Measurements from ENCODE around the gene PDE9A. TPM values are rescaled to one million over a fixed set of nuclear protein-coding genes. Genes with fewer than 3 reads are reported as not detected.
A peak's percentile ranks its signal among the peaks of the same experiment; 100 is the strongest.
"Not testable (repeated sequence)": the region's sequence is repeated elsewhere in the genome, so short reads cannot be mapped to it uniquely, and the experiment has no call there.

PDE9A gene
- total RNA-seq, 1 donor from 2014 or later: 31.4 TPM

- peaks cover 7% of the 10 kb centered on the region for H3K9me3 Mint-ChIP-seq
- TF ChIP-seq CTCF (conservative IDR thresholded peaks at IDR 0.05): no peak
- H3K27me3 Mint-ChIP-seq (ENCODE audit: low read depth): peaks cover 15% of the 10 kb centered on the region
- no peak overlapping the region for H3K4me3 Mint-ChIP-seq
- no peak overlapping the region for H3K27ac Mint-ChIP-seq (ENCODE audit: unreplicated experiment)
- H3K36me3 Mint-ChIP-seq (ENCODE audit: low read depth): no peaks in the 10 kb centered on the region
- peaks cover 19% of the 10 kb centered on the region for H3K4me1 Mint-ChIP-seq
- no peak for DNase-seq (ENCODE audit: low read depth, low spot score)
Observed at GRCh38 chr21:42809577-42810475, 156.4 kb downstream of the PDE9A start.

GRCh38 chr21:42811960-42812359, 158.5 kb downstream of the PDE9A start:
- Mint-ChIP-seq H3K27me3 (ENCODE audit: low read depth) (peaks cover 5% of the 10 kb centered on the region), H3K4me1 (peaks cover 19% of the 10 kb centered on the region), H3K36me3 (ENCODE audit: low read depth) (peaks cover 6% of the 10 kb centered on the region), H3K4me3 (no peak overlapping the region), H3K27ac (ENCODE audit: unreplicated experiment) (no peak overlapping the region), H3K9me3 (peaks cover 13% of the 10 kb centered on the region)
- no peak for DNase-seq (ENCODE audit: low read depth, low spot score)
- no peak for TF ChIP-seq CTCF (conservative IDR thresholded peaks at IDR 0.05)

GRCh38 chr21:42812528-42813241, 159.3 kb downstream of the PDE9A start:
- not testable (repeated sequence) for H3K4me3 Mint-ChIP-seq; H3K36me3 Mint-ChIP-seq (ENCODE audit: low read depth); H3K27me3 Mint-ChIP-seq (ENCODE audit: low read depth); H3K27ac Mint-ChIP-seq (ENCODE audit: unreplicated experiment); DNase-seq (ENCODE audit: low read depth, low spot score)
- Mint-ChIP-seq H3K9me3 (peaks cover 13% of the 10 kb centered on the region), H3K4me1 (peaks cover 19% of the 10 kb centered on the region)

- H3K9me3 Mint-ChIP-seq: peaks cover 13% of the 10 kb centered on the region
- H3K4me3 Mint-ChIP-seq: no peak overlapping the region
- no peak for TF ChIP-seq CTCF (conservative IDR thresholded peaks at IDR 0.05)
- H3K4me1 Mint-ChIP-seq: no peaks in the 10 kb centered on the region
- H3K36me3 Mint-ChIP-seq (ENCODE audit: low read depth): peaks cover 6% of the 10 kb centered on the region
- peaks cover 3% of the 10 kb centered on the region for H3K27me3 Mint-ChIP-seq (ENCODE audit: low read depth)
- H3K27ac Mint-ChIP-seq (ENCODE audit: unreplicated experiment): no peak overlapping the region
- DNase-seq (ENCODE audit: low read depth, low spot score): no peak
Observed at GRCh38 chr21:42815217-42815616, 161.8 kb downstream of the PDE9A start.

- peak; percentile 75 for TF ChIP-seq CTCF (conservative IDR thresholded peaks at IDR 0.05)
- DNase-seq (ENCODE audit: low read depth, low spot score): no peak
- peaks cover 6% of the 10 kb centered on the region for H3K9me3 Mint-ChIP-seq
Observed at GRCh38 chr21:42818328-42818749, 164.9 kb downstream of the PDE9A start.

More at GRCh38 chr21:42818328-42818749, 164.9 kb downstream of the PDE9A start:
- Mint-ChIP-seq H3K27ac (ENCODE audit: unreplicated experiment) (no peak overlapping the region), H3K4me3 (no peak overlapping the region), H3K36me3 (ENCODE audit: low read depth) (peaks cover 6% of the 10 kb centered on the region), H3K4me1 (no peaks in the 10 kb centered on the region), H3K27me3 (ENCODE audit: low read depth) (no peaks in the 10 kb centered on the region)

All from neural crest cell (in vitro differentiated cells).